ENCODE measurements around the gene ZC3H8.

ZC3H8 gene

DNA sequence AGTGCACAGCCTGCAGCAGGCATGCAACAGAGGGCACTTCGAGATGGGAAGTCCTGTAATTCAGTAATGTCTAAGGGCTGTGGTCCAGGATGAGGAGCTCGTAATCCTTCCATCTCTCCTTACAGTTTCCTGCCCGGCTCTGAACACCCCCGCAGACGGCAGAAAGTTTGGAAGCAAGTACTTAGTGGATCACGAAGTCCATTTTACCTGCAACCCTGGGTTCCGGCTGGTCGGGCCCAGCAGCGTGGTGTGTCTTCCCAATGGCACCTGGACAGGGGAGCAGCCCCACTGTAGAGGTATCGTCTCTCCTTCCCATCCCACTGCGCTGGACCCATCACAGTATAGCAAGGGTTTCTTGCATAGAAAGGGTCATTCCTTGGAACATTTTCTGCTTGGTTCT lies 90.0 kb downstream of the ZC3H8 start:
- no peak for DNase-seq (ENCODE audit: low read depth in 2 of 2)

GRCh38 chr2:112163541-112163981 lies 91.3 kb downstream of the ZC3H8 start:
- DNase-seq (ENCODE audit: low read depth in 2 of 2): no peak

- no peak for DNase-seq (ENCODE audit: low read depth in 2 of 2)
Observed at GRCh38 chr2:112162956-112163355, 91.9 kb downstream of the ZC3H8 start.

- DNase-seq (ENCODE audit: low read depth in 2 of 2): no peak
Observed at GRCh38 chr2:112162341-112162740, 92.5 kb downstream of the ZC3H8 start.

Measured in activated CD8-positive, alpha-beta memory T cell treated with anti-CD3 and anti-CD28 coated beads for 4 hours (primary cell).